OCI-LY7 (cell line): ENCODE measurements around the gene SP8. TPM values are rescaled to one million over a fixed set of nuclear protein-coding genes. Genes with fewer than 3 reads are reported as not detected.

Source experiments
- BruUV-seq: library from RNA; stranded (reverse); fragments of 400-500 nt; replicated peaks from 2 replicates; lab custom pipeline; 2021; lab: Mats Ljungman, UMichigan
- CTCF ChIA-PET: fragments of 300-600 bp; sonication (Branson Sonifier 250); formaldehyde crosslinking; loops from one replicate; lab custom pipeline; 2022; ENCODE audit warnings: antibody characterized with exemption; ENCODE audit not compliant: unreplicated experiment; lab: Charles Lee
- POLR2A ChIA-PET: fragments of 300-600 bp; sonication (Branson Sonifier 250); formaldehyde crosslinking; loops from one replicate; lab custom pipeline; 2022; ENCODE audit warnings: antibody characterized with exemption; lab: Charles Lee
- DNase-seq: peaks from one replicate; pipeline ENCODE4 v3.0.0-alpha.2; 2015; ENCODE audit warnings: low spot score
- H2AFZ ChIP-seq: fragments of 200-600 bp; sonication (generic), shearing (Covaris generic); 2 replicates; pipeline ENCODE4 v1.6.1; 2014; ENCODE audit warnings: mild to moderate bottlenecking, antibody characterized with exemption, low read length, moderate library complexity
- H3K27ac ChIP-seq: fragments of 200-600 bp; sonication (generic); 2 replicates; pipeline ENCODE4 v1.5.1; 2014; ENCODE audit warnings: mixed run types, low read depth, mild to moderate bottlenecking, moderate library complexity, low read length, inconsistent platforms; ENCODE audit not compliant: poor library complexity, severe bottlenecking
- H3K36me3 ChIP-seq: fragments of 200-600 bp; sonication (generic); 2 replicates; pipeline ENCODE4 v1.6.1; 2014; ENCODE audit warnings: mild to moderate bottlenecking, antibody characterized with exemption, low read length, moderate library complexity, mixed read lengths; ENCODE audit not compliant: insufficient read depth
- H3K4me1 ChIP-seq: fragments of 200-600 bp; sonication (generic); 2 replicates; pipeline ENCODE4 v1.5.1; 2014; ENCODE audit warnings: mild to moderate bottlenecking, low read length; ENCODE audit not compliant: insufficient read depth, poor library complexity, severe bottlenecking
- H3K4me2 ChIP-seq: fragments of 200-600 bp; sonication (generic); 2 replicates; pipeline ENCODE4 v1.6.1; 2014; ENCODE audit warnings: mild to moderate bottlenecking, low read length
- H3K4me3 ChIP-seq: fragments of 200-600 bp; sonication (generic); 2 replicates; pipeline ENCODE4 v1.5.1; 2014; ENCODE audit warnings: mild to moderate bottlenecking, low read depth, low read length; ENCODE audit not compliant: poor library complexity, severe bottlenecking
- H3K79me2 ChIP-seq: fragments of 200-600 bp; sonication (generic); 2 replicates; pipeline ENCODE4 v1.6.1; 2016; ENCODE audit warnings: low read depth, mild to moderate bottlenecking, low read length, moderate library complexity, mixed read lengths; ENCODE audit not compliant: insufficient read depth
- H3K9me2 ChIP-seq: fragments of 200-600 bp; sonication (generic); 2 replicates; pipeline ENCODE4 v1.6.1; 2016; ENCODE audit warnings: mild to moderate bottlenecking, low read length, mixed read lengths; ENCODE audit not compliant: insufficient read depth
- H3K9me3 ChIP-seq: fragments of 200-600 bp; sonication (generic); 2 replicates; pipeline ENCODE4 v1.6.1; 2014; ENCODE audit warnings: mild to moderate bottlenecking, mixed run types, low read length, mixed read lengths
- H4K20me1 ChIP-seq: fragments of 200-600 bp; sonication (generic); 2 replicates; pipeline ENCODE4 v1.6.1; 2014; ENCODE audit warnings: mild to moderate bottlenecking, antibody characterized with exemption, low read length, moderate library complexity, mixed read lengths; ENCODE audit not compliant: insufficient read depth
- EZH2phosphoT487 ChIP-seq: fragments of 200-600 bp; sonication (generic); IDR thresholded peaks from 2 replicates; pipeline ENCODE4 v1.6.1; 2018; ENCODE audit warnings: low read depth, borderline replicate concordance, mild to moderate bottlenecking, mixed run types, antibody characterized with exemption, low read length, moderate library complexity, mixed read lengths
- intact Hi-C: fragments of 100-400 bp; cut with micrococcal nuclease; formaldehyde crosslinking; loops from one replicate; pipeline ENCODE4 v1.10.0; 2022; ENCODE audit not compliant: unreplicated experiment
- total RNA-seq, 2 experiments: library from RNA; depleted of rRNA in 1 of 2; stranded (reverse); fragments of >200 nt in 1 of 2; shearing (Covaris generic) in 1 of 2; gene quantifications; 2 replicates each; pipeline ENCODE4 v1.2.3, GENCODE V29; 2014 to 2022
- TF ChIP-seq, protein P1 (sequence below): fragments of 200-600 bp; sonication (generic); conservative IDR thresholded peaks from 2 replicates; pipeline ENCODE4 v1.5.1; 2014; ENCODE audit warnings: mild to moderate bottlenecking, antibody characterized with exemption, low read length, moderate library complexity, mixed read lengths

The SP8 gene
- total RNA-seq, 2 experiments from 2014 or later: not detected

DNA sequence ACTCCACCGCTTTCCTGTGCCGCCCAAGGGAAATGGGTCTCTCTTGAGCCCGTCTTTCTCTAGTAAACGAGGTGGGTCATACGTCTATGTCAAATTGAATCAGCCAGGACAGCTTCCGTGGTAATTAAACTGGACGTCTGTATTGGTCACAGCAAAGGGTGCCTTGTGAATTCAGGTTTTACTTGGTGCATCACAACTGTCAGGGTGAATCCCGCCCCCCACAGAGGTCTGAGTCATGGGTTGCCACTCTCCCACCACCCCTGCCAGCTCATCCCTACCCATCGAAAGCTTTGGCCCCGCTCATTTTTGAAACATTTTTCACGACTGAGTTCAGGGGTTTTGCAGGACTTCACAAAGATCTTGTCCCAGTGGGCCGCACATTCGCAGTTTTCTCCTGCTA, 8.0 kb upstream of the SP8 start:
- H2AFZ ChIP-seq: no peak overlapping the region
- intact Hi-C loops: no loop called here
- no peaks in the 10 kb centered on the region for H3K9me3 ChIP-seq
- ChIA-PET CTCF (no interaction called here), POLR2A (no interaction called here)
- H3K4me1 ChIP-seq: no peaks in the 10 kb centered on the region
- H3K79me2 ChIP-seq: no peaks in the 10 kb centered on the region
- no peak overlapping the region for H3K27ac ChIP-seq
- H3K36me3 ChIP-seq: no peaks in the 10 kb centered on the region
- no peak overlapping the region for H3K4me2 ChIP-seq
- no peak for DNase-seq
- TF ChIP-seq EZH2phosphoT487: no peak
- TF ChIP-seq, protein P1, sequence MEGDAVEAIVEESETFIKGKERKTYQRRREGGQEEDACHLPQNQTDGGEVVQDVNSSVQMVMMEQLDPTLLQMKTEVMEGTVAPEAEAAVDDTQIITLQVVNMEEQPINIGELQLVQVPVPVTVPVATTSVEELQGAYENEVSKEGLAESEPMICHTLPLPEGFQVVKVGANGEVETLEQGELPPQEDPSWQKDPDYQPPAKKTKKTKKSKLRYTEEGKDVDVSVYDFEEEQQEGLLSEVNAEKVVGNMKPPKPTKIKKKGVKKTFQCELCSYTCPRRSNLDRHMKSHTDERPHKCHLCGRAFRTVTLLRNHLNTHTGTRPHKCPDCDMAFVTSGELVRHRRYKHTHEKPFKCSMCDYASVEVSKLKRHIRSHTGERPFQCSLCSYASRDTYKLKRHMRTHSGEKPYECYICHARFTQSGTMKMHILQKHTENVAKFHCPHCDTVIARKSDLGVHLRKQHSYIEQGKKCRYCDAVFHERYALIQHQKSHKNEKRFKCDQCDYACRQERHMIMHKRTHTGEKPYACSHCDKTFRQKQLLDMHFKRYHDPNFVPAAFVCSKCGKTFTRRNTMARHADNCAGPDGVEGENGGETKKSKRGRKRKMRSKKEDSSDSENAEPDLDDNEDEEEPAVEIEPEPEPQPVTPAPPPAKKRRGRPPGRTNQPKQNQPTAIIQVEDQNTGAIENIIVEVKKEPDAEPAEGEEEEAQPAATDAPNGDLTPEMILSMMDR: no peak
- H3K4me3 ChIP-seq: no peak overlapping the region
- no peaks in the 10 kb centered on the region for H3K9me2 ChIP-seq
- no TSS peak for BruUV-seq
- no peaks in the 10 kb centered on the region for H4K20me1 ChIP-seq

DNA sequence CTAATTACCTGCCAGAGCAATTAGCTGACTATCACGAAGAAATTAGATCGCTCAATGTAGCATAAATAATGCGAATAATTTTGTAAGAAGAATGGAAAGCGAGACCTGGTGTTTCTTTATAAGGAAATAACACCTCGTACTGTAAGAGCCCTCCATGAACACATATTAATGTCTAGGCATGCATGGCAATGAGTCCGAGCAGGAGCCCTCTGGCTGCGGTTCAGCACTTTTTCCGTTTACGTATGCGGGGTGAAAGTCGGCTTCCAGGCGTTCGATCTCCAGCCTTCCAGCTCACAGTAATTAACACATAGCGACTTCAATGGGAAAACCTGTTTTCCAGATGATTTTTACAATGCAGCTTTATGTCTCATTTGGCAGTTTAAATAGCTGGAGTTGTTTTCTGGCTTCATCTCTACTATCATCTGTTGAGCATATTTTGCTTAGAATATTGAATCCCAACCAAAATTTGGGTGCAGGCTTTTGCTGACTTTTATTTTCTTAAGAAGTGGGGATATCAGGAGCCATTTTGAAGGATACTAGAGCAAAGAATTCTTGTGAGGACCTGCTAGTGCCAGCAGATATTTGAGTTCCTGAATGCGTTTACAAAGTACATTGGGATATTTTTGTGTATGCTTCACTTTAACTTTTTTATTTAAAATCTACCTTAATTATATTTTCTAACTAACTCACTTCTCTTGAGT, 7.2 kb upstream of the SP8 start:
- TF ChIP-seq EZH2phosphoT487: no peak
- TF ChIP-seq, protein P1: no peak
- ChIA-PET POLR2A (no interaction called here), CTCF (no interaction called here)
- intact Hi-C loops: no loop called here
- H3K4me3 ChIP-seq: no peak overlapping the region
- no peak overlapping the region for H3K4me2 ChIP-seq
- no peak for DNase-seq
- H3K79me2 ChIP-seq: no peaks in the 10 kb centered on the region
- H3K9me2 ChIP-seq: no peaks in the 10 kb centered on the region
- no peak overlapping the region for H3K27ac ChIP-seq
- H3K36me3 ChIP-seq: no peaks in the 10 kb centered on the region
- H4K20me1 ChIP-seq: no peaks in the 10 kb centered on the region
- no peaks in the 10 kb centered on the region for H3K9me3 ChIP-seq
- no TSS peak for BruUV-seq
- H2AFZ ChIP-seq: no peak overlapping the region
- no peaks in the 10 kb centered on the region for H3K4me1 ChIP-seq

DNA sequence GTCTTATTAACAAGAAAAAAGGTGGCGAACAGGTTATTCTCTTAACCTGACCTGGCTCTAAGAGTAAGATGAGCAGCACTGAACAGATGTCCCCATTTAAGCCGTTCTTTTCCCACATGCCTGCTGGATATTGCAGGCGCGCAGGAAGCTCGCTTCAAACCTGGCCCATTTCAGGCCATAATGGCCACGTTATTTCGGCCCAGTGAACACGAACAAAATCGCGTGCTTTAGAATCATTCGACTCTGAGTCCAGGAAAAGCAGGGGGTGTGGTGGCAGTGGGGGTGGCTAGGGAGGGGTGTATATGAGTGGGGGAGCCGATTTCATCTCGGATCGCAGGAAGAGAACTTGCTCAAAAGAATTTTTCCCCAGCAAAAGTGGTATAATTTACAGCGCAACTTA, 6.6 kb upstream of the SP8 start:
- Histone ChIP-seq H3K36me3 (no peaks in the 10 kb centered on the region), H3K4me3 (no peak overlapping the region), H3K9me3 (no peaks in the 10 kb centered on the region), H4K20me1 (no peaks in the 10 kb centered on the region), H3K4me2 (no peak overlapping the region), H3K27ac (no peak overlapping the region), H2AFZ (no peak overlapping the region), H3K4me1 (no peaks in the 10 kb centered on the region), H3K9me2 (no peaks in the 10 kb centered on the region), H3K79me2 (no peaks in the 10 kb centered on the region)
- intact Hi-C loops: no loop called here
- ChIA-PET POLR2A (interaction anchor here (0.9 kb wide), 1 partner anchor 724 kb away, joined by 3 read pairs; no protein-coding TSS in a partner anchor), CTCF (no interaction called here)
- no peak for DNase-seq
- BruUV-seq: no TSS peak
- TF ChIP-seq EZH2phosphoT487: no peak
- TF ChIP-seq, protein P1: no peak
